Measurements from ENCODE around the gene PREX1. TPM values are rescaled to one million over a fixed set of nuclear protein-coding genes. Genes with fewer than 3 reads are reported as not detected.
"Not testable (repeated sequence)": the region's sequence is repeated elsewhere in the genome, so short reads cannot be mapped to it uniquely, and the experiment has no call there.

PREX1 gene
- total RNA-seq, 4 donors from 2014 or later: 29.5 to 121 (median 40.9) TPM

DNA sequence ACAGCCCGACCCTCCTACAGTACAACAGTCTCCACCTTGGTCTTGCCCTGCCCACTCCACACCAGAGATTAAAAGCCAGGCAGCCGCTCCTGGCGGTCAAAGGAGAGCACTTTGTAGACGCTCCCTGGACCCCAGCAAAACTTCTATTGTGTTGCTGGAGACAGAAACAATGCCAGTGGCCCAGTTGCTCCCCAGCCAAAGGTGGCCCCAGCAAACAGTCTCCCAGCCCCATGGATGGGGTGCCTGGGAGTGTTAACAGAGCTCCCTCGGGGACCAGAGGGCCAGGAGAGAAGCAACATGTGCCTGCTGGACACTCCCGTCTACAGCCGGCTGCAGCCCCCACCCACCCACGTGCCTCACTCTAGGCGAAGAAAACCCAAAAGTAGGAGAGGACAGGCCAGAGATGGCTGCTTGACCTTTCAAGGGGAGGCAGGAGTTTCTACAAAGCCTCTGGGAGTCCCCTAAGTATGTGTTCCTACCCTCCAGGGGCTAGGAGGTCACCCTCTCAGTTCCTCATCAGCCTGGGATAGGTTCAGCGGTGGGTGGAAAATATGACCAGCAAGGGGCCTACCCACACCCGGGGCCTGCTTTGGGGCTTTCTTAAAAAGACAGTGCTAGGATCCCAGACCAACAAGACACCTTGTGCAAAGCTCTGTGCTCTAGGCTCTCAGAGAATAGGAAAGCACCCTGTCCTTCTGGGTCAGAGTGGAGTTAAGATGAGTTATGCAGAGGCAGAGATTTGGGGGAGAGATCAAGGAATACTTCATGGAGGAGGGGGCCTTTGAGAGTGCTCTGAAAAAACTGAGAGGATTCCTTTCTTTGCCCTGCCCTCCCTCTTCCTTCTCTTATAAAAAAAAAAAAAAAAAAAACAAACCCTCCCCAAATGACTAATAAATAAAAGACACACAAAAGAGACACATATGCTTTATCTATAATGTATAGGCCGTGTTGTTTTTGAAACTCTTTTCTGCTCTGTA, 19.0 kb upstream of the PREX1 start:
- no peak for TF ChIP-seq CTCF (IDR thresholded peaks at IDR 0.05)
- no peak for DNase-seq (ENCODE audit: low spot score)
- ATAC-seq (ENCODE audit: low FRiP score): no peak

- DNase-seq (ENCODE audit: low spot score) (no peak), ATAC-seq (ENCODE audit: low FRiP score) (no peak)
- no peak for TF ChIP-seq CTCF (IDR thresholded peaks at IDR 0.05)
Observed at GRCh38 chr20:48845721-48846306, 18.0 kb upstream of the PREX1 start.

GRCh38 chr20:48844996-48845395, 17.2 kb upstream of the PREX1 start:
- ATAC-seq (ENCODE audit: low FRiP score): no peak
- no peak for TF ChIP-seq CTCF (IDR thresholded peaks at IDR 0.05)
- no peak for DNase-seq (ENCODE audit: low spot score)

DNA sequence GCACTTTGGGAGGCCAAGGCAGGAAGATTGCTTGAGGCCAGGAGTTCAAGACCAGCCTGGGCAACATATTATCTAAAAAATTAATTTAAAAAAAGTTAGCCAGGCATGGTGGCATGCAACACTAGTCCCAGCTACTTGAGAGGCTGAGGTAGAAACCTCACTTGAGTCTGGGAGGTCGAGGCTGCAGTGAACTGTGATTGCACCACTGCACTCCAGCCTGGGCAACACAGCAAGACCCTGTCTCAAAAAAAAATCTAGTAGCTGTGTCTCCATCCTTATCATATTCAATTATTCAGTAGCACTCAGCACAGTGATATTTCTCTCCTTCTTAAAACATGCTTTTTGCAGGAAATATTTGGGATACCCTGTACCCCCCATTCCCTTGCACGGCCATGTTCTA, 16.1 kb upstream of the PREX1 start:
- not testable (repeated sequence) for DNase-seq (ENCODE audit: low spot score); ATAC-seq (ENCODE audit: low FRiP score)

DNA sequence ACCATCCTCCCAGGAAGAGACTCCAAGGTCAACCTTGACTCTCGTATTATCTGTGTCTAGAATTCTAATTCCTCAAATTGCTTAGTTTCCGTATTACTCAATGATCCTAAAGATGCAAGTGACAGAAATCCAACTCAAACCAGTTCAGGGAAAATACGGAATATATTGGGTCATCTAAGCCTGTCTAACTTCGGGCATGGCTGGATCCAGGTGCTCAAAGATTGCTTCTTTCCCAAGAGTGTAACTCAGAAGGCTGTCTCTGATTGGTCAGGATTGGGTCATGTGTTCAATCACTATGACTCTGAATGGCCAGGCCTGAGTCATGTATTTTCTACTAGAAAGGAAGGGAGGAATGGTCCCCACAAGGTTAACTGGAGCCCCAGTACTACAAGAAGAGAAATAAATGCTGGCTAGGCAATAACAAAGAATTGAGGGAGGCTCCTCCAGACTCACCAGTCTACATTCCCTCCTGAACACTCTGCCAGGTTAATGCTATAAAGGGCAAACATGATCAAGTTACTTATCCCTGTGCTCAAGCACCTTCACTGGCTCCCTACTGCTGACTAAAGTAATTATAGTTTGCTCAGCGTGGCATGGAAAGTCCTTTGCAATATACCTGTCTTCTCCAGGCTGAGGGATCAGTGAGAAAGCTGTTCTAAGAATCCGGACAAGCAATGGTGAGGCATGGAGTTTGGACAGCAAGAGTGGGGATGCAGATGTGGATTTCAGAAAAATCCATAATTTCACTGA, 15.4 kb upstream of the PREX1 start:
- DNase-seq (ENCODE audit: low spot score): no peak
- TF ChIP-seq CTCF (IDR thresholded peaks at IDR 0.05): no peak
- no peak for ATAC-seq (ENCODE audit: low FRiP score)

DNA sequence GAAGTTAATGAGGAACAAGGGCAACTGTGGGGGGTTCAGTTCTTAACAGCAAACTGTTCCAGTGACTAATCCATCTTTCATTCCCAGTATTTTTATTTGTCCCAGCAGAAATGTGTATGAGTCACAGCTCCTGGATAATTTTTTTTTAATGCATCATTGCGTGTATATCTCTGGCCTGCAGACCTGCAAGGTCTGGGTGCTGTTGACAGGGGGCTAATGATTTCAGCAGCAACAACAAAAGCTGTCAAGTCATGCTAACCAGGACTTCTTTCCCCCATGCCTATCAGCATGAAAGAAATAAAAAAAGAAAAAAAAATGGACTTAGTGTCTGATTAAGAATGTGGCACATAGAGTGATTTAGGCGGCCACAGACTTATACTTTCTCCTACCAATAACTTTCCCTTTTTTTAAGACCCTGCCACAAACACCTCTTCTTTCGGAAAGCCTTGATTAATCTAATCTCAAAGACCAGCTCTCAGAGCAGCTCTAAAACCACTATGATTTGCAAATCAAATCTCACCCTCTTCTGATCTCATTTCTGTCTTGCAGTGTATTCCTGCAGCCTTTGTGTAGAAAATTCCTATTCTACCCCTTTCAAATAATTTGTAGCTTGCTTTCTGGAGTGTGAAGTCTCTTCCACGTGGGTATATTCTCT, 14.2 kb upstream of the PREX1 start:
- ATAC-seq (ENCODE audit: low FRiP score): no peak
- no peak for DNase-seq (ENCODE audit: low spot score)

More for the DNA sequence above, 14.2 kb upstream of the PREX1 start:
- no peak for TF ChIP-seq CTCF (IDR thresholded peaks at IDR 0.05)
